ENCODE measurements around the gene CSAG2.
"Not testable (repeated sequence)": the region's sequence is repeated elsewhere in the genome, so short reads cannot be mapped to it uniquely, and the experiment has no call there.

DNA sequence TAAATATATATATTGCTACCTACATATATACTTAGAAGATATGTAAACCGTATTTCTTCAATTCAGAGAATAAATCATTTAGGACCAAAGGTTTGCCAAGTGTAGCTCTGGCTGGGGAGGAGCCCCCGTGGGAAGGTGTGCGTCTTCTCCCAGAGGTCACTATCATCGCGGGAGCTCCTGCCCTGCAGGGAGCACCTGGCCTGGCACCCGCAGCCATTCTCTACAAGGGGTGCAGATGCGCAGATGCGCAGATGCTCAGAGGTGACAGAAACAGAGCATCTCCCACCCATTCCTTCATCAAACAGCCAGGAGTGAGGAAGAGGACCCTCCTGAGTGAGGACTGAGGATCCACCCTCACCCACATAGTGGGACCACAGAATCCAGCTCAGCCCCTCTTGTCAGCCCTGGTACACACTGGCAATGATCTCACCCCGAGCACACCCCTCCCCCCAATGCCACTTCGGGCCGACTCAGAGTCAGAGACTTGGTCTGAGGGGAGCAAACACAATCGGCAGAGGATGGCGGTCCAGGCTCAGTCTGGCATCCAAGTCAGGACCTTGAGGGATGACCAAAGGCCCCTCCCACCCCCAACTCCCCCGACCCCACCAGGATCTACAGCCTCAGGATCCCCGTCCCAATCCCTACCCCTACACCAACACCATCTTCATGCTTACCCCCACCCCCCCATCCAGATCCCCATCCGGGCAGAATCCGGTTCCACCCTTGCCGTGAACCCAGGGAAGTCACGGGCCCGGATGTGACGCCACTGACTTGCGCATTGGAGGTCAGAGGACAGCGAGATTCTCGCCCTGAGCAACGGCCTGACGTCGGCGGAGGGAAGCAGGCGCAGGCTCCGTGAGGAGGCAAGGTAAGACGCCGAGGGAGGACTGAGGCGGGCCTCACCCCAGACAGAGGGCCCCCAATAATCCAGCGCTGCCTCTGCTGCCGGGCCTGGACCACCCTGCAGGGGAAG is 5.0 kb upstream of the CSAG2 start, which contains the start of gene MAGEA2B:
- TF ChIP-seq, protein P1, sequence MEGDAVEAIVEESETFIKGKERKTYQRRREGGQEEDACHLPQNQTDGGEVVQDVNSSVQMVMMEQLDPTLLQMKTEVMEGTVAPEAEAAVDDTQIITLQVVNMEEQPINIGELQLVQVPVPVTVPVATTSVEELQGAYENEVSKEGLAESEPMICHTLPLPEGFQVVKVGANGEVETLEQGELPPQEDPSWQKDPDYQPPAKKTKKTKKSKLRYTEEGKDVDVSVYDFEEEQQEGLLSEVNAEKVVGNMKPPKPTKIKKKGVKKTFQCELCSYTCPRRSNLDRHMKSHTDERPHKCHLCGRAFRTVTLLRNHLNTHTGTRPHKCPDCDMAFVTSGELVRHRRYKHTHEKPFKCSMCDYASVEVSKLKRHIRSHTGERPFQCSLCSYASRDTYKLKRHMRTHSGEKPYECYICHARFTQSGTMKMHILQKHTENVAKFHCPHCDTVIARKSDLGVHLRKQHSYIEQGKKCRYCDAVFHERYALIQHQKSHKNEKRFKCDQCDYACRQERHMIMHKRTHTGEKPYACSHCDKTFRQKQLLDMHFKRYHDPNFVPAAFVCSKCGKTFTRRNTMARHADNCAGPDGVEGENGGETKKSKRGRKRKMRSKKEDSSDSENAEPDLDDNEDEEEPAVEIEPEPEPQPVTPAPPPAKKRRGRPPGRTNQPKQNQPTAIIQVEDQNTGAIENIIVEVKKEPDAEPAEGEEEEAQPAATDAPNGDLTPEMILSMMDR (IDR thresholded peaks at IDR 0.05), result not testable (repeated sequence)
- not testable (repeated sequence) for TF ChIP-seq POLR2A (IDR thresholded peaks at IDR 0.05)
